Activated naive CD4-positive, alpha-beta T cell treated with anti-CD3 and anti-CD28 coated beads, Interleukin-2, amount 50 U/mL, for 24 hours (primary cell): ENCODE results near the gene CLEC17A.
"Not testable (repeated sequence)": the region's sequence is repeated elsewhere in the genome, so short reads cannot be mapped to it uniquely, and the experiment has no call there.

ENCODE experiments used
- H3K27ac Mint-ChIP-seq: one replicate; pipeline ENCODE4 v1.8.0; 2021; ENCODE audit warnings: mild to moderate bottlenecking, mixed read lengths
- H3K27me3 Mint-ChIP-seq: one replicate; pipeline ENCODE4 v1.8.0; 2021; ENCODE audit warnings: mixed read lengths
- H3K36me3 Mint-ChIP-seq: one replicate; pipeline ENCODE4 v1.8.0; 2021; ENCODE audit warnings: mixed read lengths
- H3K4me1 Mint-ChIP-seq: one replicate; pipeline ENCODE4 v1.8.0; 2021; ENCODE audit warnings: mixed read lengths
- H3K4me3 Mint-ChIP-seq: one replicate; pipeline ENCODE4 v1.8.0; 2021; ENCODE audit warnings: mild to moderate bottlenecking, mixed read lengths
- H3K9me3 Mint-ChIP-seq: one replicate; pipeline ENCODE4 v1.8.0; 2021; ENCODE audit warnings: mixed read lengths

The CLEC17A gene

GRCh38 chr19:14565765-14566711 lies 16.8 kb upstream of the CLEC17A start:
- Mint-ChIP-seq H3K4me3 (no peak overlapping the region), H3K27ac (no peak overlapping the region), H3K4me1 (peaks cover 40% of the 10 kb centered on the region), H3K9me3 (no peaks in the 10 kb centered on the region), H3K36me3 (peaks cover 3% of the 10 kb centered on the region), H3K27me3 (no peaks in the 10 kb centered on the region)

- Mint-ChIP-seq H3K4me1 (peaks cover 44% of the 10 kb centered on the region), H3K27me3 (no peaks in the 10 kb centered on the region), H3K27ac (no peak overlapping the region), H3K36me3 (peaks cover 4% of the 10 kb centered on the region), H3K9me3 (no peaks in the 10 kb centered on the region), H3K4me3 (no peak overlapping the region)
These were observed 16.2 kb upstream of the CLEC17A start for GRCh38 chr19:14566712-14567077.

DNA sequence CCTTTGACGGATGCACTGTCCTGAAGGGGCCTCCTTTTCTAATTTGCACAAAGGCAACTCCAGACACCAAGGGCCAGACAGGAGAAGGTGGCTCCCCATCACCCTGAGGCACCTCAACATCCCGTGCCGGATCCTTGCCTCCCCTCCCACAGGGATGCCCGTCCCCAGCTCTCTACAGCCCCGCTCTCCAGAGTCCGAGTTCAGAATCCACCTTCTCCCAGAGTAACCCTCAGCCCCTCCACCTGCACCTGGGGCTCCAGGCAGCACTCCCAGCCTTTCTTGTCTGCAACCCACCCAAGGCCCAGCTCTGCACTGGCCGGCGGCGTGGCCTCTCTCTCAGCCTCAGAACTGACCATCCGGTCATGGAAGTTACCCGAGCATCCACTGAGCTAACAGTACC lies 15.8 kb upstream of the CLEC17A start:
- peaks cover 42% of the 10 kb centered on the region for H3K4me1 Mint-ChIP-seq
- no peaks in the 10 kb centered on the region for H3K9me3 Mint-ChIP-seq
- no peak overlapping the region for H3K4me3 Mint-ChIP-seq
- no peaks in the 10 kb centered on the region for H3K27me3 Mint-ChIP-seq
- no peak overlapping the region for H3K27ac Mint-ChIP-seq
- peaks cover 4% of the 10 kb centered on the region for H3K36me3 Mint-ChIP-seq

- H3K36me3 Mint-ChIP-seq: peaks cover 2% of the 10 kb centered on the region
- peaks cover 45% of the 10 kb centered on the region for H3K4me1 Mint-ChIP-seq
- peak overlapping the region; percentile 96 for H3K4me3 Mint-ChIP-seq
- no peaks in the 10 kb centered on the region for H3K27me3 Mint-ChIP-seq
- no peak overlapping the region for H3K27ac Mint-ChIP-seq
- H3K9me3 Mint-ChIP-seq: no peaks in the 10 kb centered on the region
These were observed 11.9 kb upstream of the CLEC17A start for GRCh38 chr19:14570864-14571527.

DNA sequence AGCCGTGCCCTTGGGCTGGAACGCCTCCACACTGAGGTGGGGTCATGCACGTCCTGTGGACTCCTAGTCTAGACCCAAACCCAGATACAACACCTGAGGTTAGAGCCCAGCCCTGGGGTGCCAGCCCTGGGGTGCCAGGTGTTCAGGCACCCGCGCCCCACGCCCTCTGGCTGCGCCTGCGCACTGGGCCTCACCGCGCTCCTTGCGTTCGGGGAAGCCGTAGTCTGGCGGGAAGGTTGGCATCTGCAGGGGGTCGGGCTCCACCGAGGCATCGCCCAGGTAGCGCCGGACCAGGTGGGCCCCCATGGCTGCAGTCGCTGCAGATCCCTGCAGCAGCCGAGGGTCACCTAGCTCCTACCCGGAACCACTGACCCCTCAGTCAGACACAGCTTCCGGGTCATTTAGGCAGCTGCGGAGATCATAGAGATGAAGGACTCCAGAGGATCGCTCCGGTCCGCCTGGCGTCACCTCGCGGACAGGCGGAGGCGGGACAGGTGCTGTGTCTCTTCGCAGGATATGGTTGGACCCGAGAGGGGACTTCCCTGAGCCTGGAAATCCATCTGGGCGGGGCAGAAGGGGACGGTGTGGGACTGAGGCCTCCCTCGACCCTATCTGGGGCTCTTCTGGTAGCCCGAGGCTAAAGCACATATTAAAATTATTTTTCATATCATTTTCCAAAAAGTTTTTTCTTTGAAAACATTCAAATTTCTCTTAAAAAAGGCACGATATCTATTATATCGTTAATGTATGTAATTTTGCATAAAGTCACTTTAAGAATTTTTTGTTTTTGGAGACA lies 11.0 kb upstream of the CLEC17A start, which contains the start of gene NDUFB7:
NDUFB7 (minus strand) TSS at position 372 of the 796 bp plus-strand sequence; CDS start at position 306, 66 bp downstream.
- peak within 1 kb of the TSS; percentile 90 for H3K27ac Mint-ChIP-seq
- peaks cover 45% of the 10 kb centered on the region for H3K4me1 Mint-ChIP-seq
- H3K9me3 Mint-ChIP-seq: no peaks in the 10 kb centered on the region
- no peaks in the 10 kb centered on the region for H3K27me3 Mint-ChIP-seq
- peaks cover 2% of the 10 kb centered on the region for H3K36me3 Mint-ChIP-seq
- peak within 1 kb of the TSS; percentile 96 for H3K4me3 Mint-ChIP-seq

GRCh38 chr19:14575428-14575980 lies 7.4 kb upstream of the CLEC17A start:
- Mint-ChIP-seq H3K27ac (no peak overlapping the region), H3K4me3 (no peak overlapping the region), H3K9me3 (no peaks in the 10 kb centered on the region), H3K4me1 (peaks cover 19% of the 10 kb centered on the region), H3K36me3 (peaks cover 2% of the 10 kb centered on the region), H3K27me3 (no peaks in the 10 kb centered on the region)

- Mint-ChIP-seq H3K4me3 (no peak overlapping the region), H3K36me3 (peaks cover 2% of the 10 kb centered on the region), H3K9me3 (no peaks in the 10 kb centered on the region), H3K4me1 (peaks cover 13% of the 10 kb centered on the region), H3K27ac (no peak overlapping the region), H3K27me3 (no peaks in the 10 kb centered on the region)
These were observed 6.5 kb upstream of the CLEC17A start for GRCh38 chr19:14576363-14576762.

DNA sequence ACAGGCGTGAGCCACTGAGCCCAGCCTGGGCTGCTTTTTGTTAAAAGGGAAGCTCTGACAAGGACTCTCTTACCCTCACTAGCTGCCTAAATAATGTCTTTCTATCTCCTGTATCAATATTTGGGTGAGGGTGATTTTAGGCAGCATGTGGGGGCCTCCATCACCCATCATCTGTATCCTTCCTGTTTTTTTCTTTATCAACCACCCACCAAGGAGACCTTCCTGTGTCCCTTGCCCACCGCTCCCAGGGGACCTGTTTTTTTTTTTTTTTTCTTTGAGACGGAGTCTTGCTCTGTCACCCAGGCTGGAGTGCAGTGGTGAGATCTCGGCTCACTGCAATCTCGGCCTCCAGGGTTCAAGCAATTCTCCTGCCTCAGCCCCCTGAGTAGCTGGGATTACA lies 5.6 kb upstream of the CLEC17A start:
- no peaks in the 10 kb centered on the region for H3K36me3 Mint-ChIP-seq
- no peaks in the 10 kb centered on the region for H3K9me3 Mint-ChIP-seq
- H3K4me3 Mint-ChIP-seq: no peak overlapping the region
- H3K27me3 Mint-ChIP-seq: no peaks in the 10 kb centered on the region
- peaks cover 9% of the 10 kb centered on the region for H3K4me1 Mint-ChIP-seq
- H3K27ac Mint-ChIP-seq: no peak overlapping the region

DNA sequence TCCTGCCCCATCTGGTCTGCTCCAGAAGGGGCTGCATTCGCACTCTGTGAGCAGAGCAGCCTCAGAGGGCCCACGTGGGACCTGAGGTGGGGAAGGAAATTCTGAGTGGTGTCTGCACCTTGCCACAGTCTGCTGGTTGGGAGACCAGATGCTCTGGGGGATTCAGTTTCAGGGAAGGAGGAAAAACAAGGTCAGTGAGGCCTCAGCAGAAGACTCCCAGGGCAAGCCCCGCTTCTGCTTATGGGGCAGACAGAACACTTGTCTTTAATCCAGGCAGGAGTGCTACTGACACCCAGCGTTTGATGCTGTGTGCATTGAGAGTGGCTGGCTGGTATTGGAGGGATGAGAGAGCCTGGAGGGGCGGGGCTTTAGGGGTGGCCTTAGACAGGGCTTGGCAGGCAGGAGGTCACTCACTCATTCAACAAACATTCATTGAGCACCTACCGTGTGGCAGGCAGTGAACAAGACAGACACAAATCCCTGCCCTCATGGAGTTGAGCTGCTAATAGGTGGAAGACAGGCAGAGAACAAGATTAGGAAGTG lies 4.9 kb upstream of the CLEC17A start:
- Mint-ChIP-seq H3K27me3 (no peaks in the 10 kb centered on the region), H3K4me1 (peaks cover 9% of the 10 kb centered on the region), H3K27ac (peak overlapping the region; percentile 73), H3K4me3 (no peak overlapping the region), H3K36me3 (no peaks in the 10 kb centered on the region), H3K9me3 (no peaks in the 10 kb centered on the region)

- Mint-ChIP-seq H3K27ac (peak overlapping the region; percentile 12), H3K27me3 (no peaks in the 10 kb centered on the region), H3K36me3 (no peaks in the 10 kb centered on the region), H3K4me3 (no peak overlapping the region), H3K4me1 (peaks cover 7% of the 10 kb centered on the region), H3K9me3 (no peaks in the 10 kb centered on the region)
These were observed 2.2 kb upstream of the CLEC17A start for GRCh38 chr19:14580623-14581237.

GRCh38 chr19:14584372-14584771 lies 1.5 kb downstream of the CLEC17A start:
- H3K27me3 Mint-ChIP-seq, H3K4me1 Mint-ChIP-seq, H3K9me3 Mint-ChIP-seq, H3K4me3 Mint-ChIP-seq, H3K27ac Mint-ChIP-seq, H3K36me3 Mint-ChIP-seq: not testable (repeated sequence)

DNA sequence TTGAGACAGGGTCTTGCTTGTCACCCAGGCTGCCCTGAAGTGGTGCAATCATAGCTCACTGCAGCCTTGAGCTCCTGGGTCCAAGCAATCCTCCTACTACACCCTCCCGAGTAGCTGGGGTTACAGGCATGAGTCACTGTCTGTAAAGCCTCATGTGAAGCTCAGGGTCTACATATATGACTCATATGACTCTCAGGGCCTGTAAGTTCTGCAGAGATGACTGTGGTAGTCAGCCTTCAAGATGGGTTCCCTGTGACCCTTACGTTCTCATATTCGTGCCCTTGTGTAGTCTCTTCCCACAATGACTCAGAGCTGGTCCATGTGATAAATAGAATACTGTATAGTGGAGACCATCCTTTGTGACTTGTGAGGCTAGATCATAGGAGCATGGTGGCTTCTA lies 2.3 kb downstream of the CLEC17A start:
- H3K9me3 Mint-ChIP-seq, H3K4me3 Mint-ChIP-seq, H3K36me3 Mint-ChIP-seq, H3K27ac Mint-ChIP-seq, H3K27me3 Mint-ChIP-seq, H3K4me1 Mint-ChIP-seq: not testable (repeated sequence)

- H3K4me1 Mint-ChIP-seq, H3K27me3 Mint-ChIP-seq, H3K4me3 Mint-ChIP-seq, H3K9me3 Mint-ChIP-seq, H3K36me3 Mint-ChIP-seq, H3K27ac Mint-ChIP-seq: not testable (repeated sequence)
These were observed 6.5 kb downstream of the CLEC17A start for GRCh38 chr19:14589433-14589832.

- no peaks in the 10 kb centered on the region for H3K4me1 Mint-ChIP-seq
- H3K27me3 Mint-ChIP-seq: peaks cover 6% of the 10 kb centered on the region
- H3K36me3 Mint-ChIP-seq: no peaks in the 10 kb centered on the region
- no peaks in the 10 kb centered on the region for H3K9me3 Mint-ChIP-seq
- H3K4me3 Mint-ChIP-seq: no peak overlapping the region
- H3K27ac Mint-ChIP-seq: no peak overlapping the region
These were observed 12.7 kb downstream of the CLEC17A start for GRCh38 chr19:14595558-14595957.
